GM12875 (cell line): ENCODE results near the gene STK32C.
A peak's percentile ranks its signal among the peaks of the same experiment; 100 is the strongest.

Experiments
- H3K4me3 ChIP-seq: one replicate; pipeline ENCODE4 v1.5.1; 2011; ENCODE audit warnings: low read depth, low read length, control low read depth
- CTCF ChIP-seq: IDR thresholded peaks from 2 replicates; pipeline ENCODE4 v1.5.1; 2011; ENCODE audit warnings: low read depth, mild to moderate bottlenecking, control low read depth, inconsistent platforms, low read length, moderate library complexity, borderline replicate concordance; ENCODE audit not compliant: insufficient read depth

Gene STK32C

GRCh38 chr10:132307823-132308586 is at the start of gene STK32C:
TSS of gene STK32C (minus strand) at chr10:132307950. CDS start at chr10:132307833, 117 bp downstream.
- TF ChIP-seq CTCF: no peak
- peak within 1 kb of the TSS; percentile 65 for H3K4me3 ChIP-seq

- no peak for TF ChIP-seq CTCF
- H3K4me3 ChIP-seq: no peak overlapping the region
Measured at GRCh38 chr10:132356621-132357195, 49.0 kb upstream of the STK32C start.

GRCh38 chr10:132355754-132356153 is 48.0 kb upstream of the STK32C start:
- TF ChIP-seq CTCF: no peak
- H3K4me3 ChIP-seq: no peak overlapping the region

GRCh38 chr10:132355297-132355696 is 47.5 kb upstream of the STK32C start:
- no peak overlapping the region for H3K4me3 ChIP-seq
- no peak for TF ChIP-seq CTCF

- no peak for TF ChIP-seq CTCF
Measured at GRCh38 chr10:132354356-132355094, 46.8 kb upstream of the STK32C start.

GRCh38 chr10:132353456-132354355 is 46.0 kb upstream of the STK32C start:
- TF ChIP-seq CTCF: no peak
- no peak overlapping the region for H3K4me3 ChIP-seq

More at GRCh38 chr10:132354356-132355094, 46.8 kb upstream of the STK32C start:
- no peak overlapping the region for H3K4me3 ChIP-seq
